Stimulated activated CD8-positive, alpha-beta memory T cell treated with anti-CD3 and anti-CD28 coated beads, Interleukin-2, amount 100 ng/mL, for 48 hours (primary cell): Measurements from ENCODE around the gene NUP133.
A peak's percentile ranks its signal among the peaks of the same experiment; 100 is the strongest.
"Not testable (repeated sequence)": the region's sequence is repeated elsewhere in the genome, so short reads cannot be mapped to it uniquely, and the experiment has no call there.

Experiments
- DNase-seq, 2 donors: peaks; one replicate each; pipeline ENCODE4 v3.0.0-alpha.2; 2020; ENCODE audit warnings: low read depth in 2 of 2

Gene NUP133

GRCh38 chr1:229448845-229449244 is 59.3 kb downstream of the NUP133 start:
- DNase-seq, result no peak

GRCh38 chr1:229448354-229448753 is 59.8 kb downstream of the NUP133 start:
- no peak for DNase-seq

GRCh38 chr1:229447809-229448252 is 60.3 kb downstream of the NUP133 start:
- no peak for DNase-seq

- DNase-seq, result no peak
These were observed 62.3 kb downstream of the NUP133 start for GRCh38 chr1:229445828-229446227.

GRCh38 chr1:229440851-229441537 is 67.1 kb downstream of the NUP133 start:
- no peak for DNase-seq

- DNase-seq, result no peak
These were observed 70.1 kb downstream of the NUP133 start for GRCh38 chr1:229438021-229438420.

- no peak for DNase-seq
These were observed 70.7 kb downstream of the NUP133 start for GRCh38 chr1:229437443-229437842.

GRCh38 chr1:229436201-229436600 is 71.9 kb downstream of the NUP133 start:
- no peak for DNase-seq

GRCh38 chr1:229434641-229435051 is 73.5 kb downstream of the NUP133 start:
- DNase-seq, result no peak

GRCh38 chr1:229434005-229434640 is 74.0 kb downstream of the NUP133 start, which contains the start of gene ACTA1:
TSS of gene ACTA1 (minus strand) at chr1:229434094. CDS start at chr1:229433115, 979 bp downstream.
- no peak for DNase-seq

GRCh38 chr1:229433364-229434004 is 74.7 kb downstream of the NUP133 start:
- no peak for DNase-seq

- DNase-seq, result no peak
These were observed 75.2 kb downstream of the NUP133 start for GRCh38 chr1:229432905-229433304.

- no peak for DNase-seq
These were observed 76.1 kb downstream of the NUP133 start for GRCh38 chr1:229432116-229432461.

- DNase-seq, result no peak
These were observed 76.6 kb downstream of the NUP133 start for GRCh38 chr1:229431284-229432115.

- DNase-seq, result peak; percentile 35 to 45
These were observed 77.3 kb downstream of the NUP133 start for GRCh38 chr1:229430761-229431283.

GRCh38 chr1:229428256-229428655 is 79.9 kb downstream of the NUP133 start:
- DNase-seq, result no peak

GRCh38 chr1:229427572-229427971 is 80.6 kb downstream of the NUP133 start:
- DNase-seq, result no peak

GRCh38 chr1:229425564-229426159 is 82.5 kb downstream of the NUP133 start:
- no peak for DNase-seq

- no peak for DNase-seq
These were observed 87.4 kb downstream of the NUP133 start for GRCh38 chr1:229420765-229421164.

- no peak for DNase-seq
These were observed 87.9 kb downstream of the NUP133 start for GRCh38 chr1:229420224-229420623.

- DNase-seq, result not testable (repeated sequence)
These were observed 89.6 kb downstream of the NUP133 start for GRCh38 chr1:229418586-229418985.
